Cerebellar cortex (tissue), 1 donor: ENCODE results near the gene HUWE1.
A peak's percentile ranks its signal among the peaks of the same experiment; 100 is the strongest.
"Not testable (repeated sequence)": the region's sequence is repeated elsewhere in the genome, so short reads cannot be mapped to it uniquely, and the experiment has no call there.

ENCODE experiments used
- DNase-seq: peaks from one replicate; pipeline ENCODE4 v3.0.0-alpha.2; 2015; ENCODE audit warnings: low spot score

Gene HUWE1

GRCh38 chrX:53686151-53686885 is at the start of gene HUWE1:
TSS of gene HUWE1 (minus strand) at chrX:53686719. CDS start at chrX:53654107, 32,612 bp downstream.
- DNase-seq = peak; percentile 81

GRCh38 chrX:53732797-53733196 is 46.3 kb upstream of the HUWE1 start:
- DNase-seq = no peak

- no peak for DNase-seq
Observed at GRCh38 chrX:53729751-53730150, 43.2 kb upstream of the HUWE1 start.

GRCh38 chrX:53728506-53728905 is 42.0 kb upstream of the HUWE1 start:
- no peak for DNase-seq

- DNase-seq = no peak
Observed at GRCh38 chrX:53724872-53725271, 38.4 kb upstream of the HUWE1 start.

GRCh38 chrX:53723381-53723780 is 36.9 kb upstream of the HUWE1 start:
- peak; percentile 60 for DNase-seq

- not testable (repeated sequence) for DNase-seq
Observed at GRCh38 chrX:53721610-53722009, 35.1 kb upstream of the HUWE1 start.

- not testable (repeated sequence) for DNase-seq
Observed at GRCh38 chrX:53719666-53720065, 33.1 kb upstream of the HUWE1 start.

- DNase-seq = no peak
Observed at GRCh38 chrX:53718073-53718472, 31.6 kb upstream of the HUWE1 start.

GRCh38 chrX:53717205-53717604 is 30.7 kb upstream of the HUWE1 start:
- no peak for DNase-seq

- no peak for DNase-seq
Observed at GRCh38 chrX:53716328-53717088, 30.0 kb upstream of the HUWE1 start.

GRCh38 chrX:53715346-53715924 is 28.9 kb upstream of the HUWE1 start:
- no peak for DNase-seq

- DNase-seq = no peak
Observed at GRCh38 chrX:53714580-53715345, 28.2 kb upstream of the HUWE1 start.

GRCh38 chrX:53713987-53714579 is 27.6 kb upstream of the HUWE1 start:
- no peak for DNase-seq

GRCh38 chrX:53711436-53711835 is 24.9 kb upstream of the HUWE1 start:
- no peak for DNase-seq

- no peak for DNase-seq
Observed at GRCh38 chrX:53704854-53705253, 18.3 kb upstream of the HUWE1 start.

- no peak for DNase-seq
Observed at GRCh38 chrX:53704294-53704693, 17.8 kb upstream of the HUWE1 start.

GRCh38 chrX:53695946-53696549 is 9.5 kb upstream of the HUWE1 start:
- peak; percentile 62 for DNase-seq

GRCh38 chrX:53694642-53695041 is 8.1 kb upstream of the HUWE1 start:
- DNase-seq = no peak

- no peak for DNase-seq
Observed at GRCh38 chrX:53688300-53688699, 1.8 kb upstream of the HUWE1 start.

- DNase-seq = no peak
Observed at GRCh38 chrX:53685711-53686110, 808 bp downstream of the HUWE1 start.
